NCI-H1092 (cell line): ENCODE results near the gene ANKRD20A1.
"Not testable (repeated sequence)": the region's sequence is repeated elsewhere in the genome, so short reads cannot be mapped to it uniquely, and the experiment has no call there.

Experiments
- DNase-seq: peaks from one replicate; lab custom pipeline; 2025; lab: John Stamatoyannopoulos, UW

ANKRD20A1 gene

DNA sequence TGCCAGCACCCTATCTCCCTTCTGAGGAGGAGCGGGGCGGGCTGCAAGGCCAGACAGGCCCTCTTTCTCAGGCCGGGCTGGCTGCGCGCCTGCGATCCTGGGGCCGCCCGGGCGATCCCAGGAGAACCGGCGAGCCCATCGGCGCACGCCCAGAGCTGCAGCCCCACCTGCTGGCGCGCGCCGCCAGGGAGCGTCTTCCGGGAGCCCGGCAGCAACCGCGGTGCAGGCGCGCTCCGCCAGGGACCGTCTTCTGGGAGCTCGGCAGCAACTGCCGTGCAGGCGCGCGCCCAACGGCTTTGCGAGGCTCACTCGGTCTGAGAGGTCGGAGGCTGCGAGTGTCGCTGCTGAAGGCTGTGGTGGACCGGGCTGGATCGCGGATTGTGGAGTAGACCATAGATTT, at the start of gene ANKRD20A1:
ANKRD20A1 (plus strand) TSS at position 61 of the 400 bp plus-strand sequence. CDS start 496 bp downstream, outside the sequence.
- DNase-seq = not testable (repeated sequence)

DNA sequence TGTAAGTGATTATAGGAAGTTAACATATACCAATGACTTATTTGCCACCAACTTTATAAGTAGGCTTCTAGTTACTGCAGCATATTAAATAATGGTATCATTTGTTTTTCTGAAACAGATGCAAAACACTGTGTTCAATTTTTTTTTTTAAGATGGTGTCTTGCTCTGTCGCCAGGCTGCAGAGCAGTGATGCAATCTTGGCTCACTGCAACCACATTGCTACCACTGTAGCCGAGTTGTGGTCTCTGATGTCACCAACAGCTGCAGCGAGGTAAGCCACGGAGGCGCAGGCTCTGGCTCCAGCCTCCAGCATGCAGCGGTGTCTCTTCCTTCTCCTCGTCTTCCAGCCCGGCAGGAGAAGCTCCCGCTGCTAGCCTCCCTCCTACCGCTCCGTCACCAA, 26.6 kb upstream of the ANKRD20A1 start:
- not testable (repeated sequence) for DNase-seq
